Mesenchymal stem cell (in vitro differentiated cells and primary cell): ENCODE results near the gene DUSP1.
A peak's percentile ranks its signal among the peaks of the same experiment; 100 is the strongest.

Experiments used
- DNase-seq: peaks from one replicate; pipeline ENCODE4 v3.0.0-alpha.2; 2013
- H2AFZ ChIP-seq: one replicate; pipeline ENCODE4 v1.6.1; 2013; ENCODE audit warnings: low read depth, mild to moderate bottlenecking, control low read depth, inconsistent platforms, low read length, moderate library complexity
- H2AK5ac ChIP-seq: 2 replicates; pipeline ENCODE4 v1.6.1; 2013; ENCODE audit warnings: low read length, moderate library complexity, mild to moderate bottlenecking, inconsistent platforms; ENCODE audit not compliant: severe bottlenecking
- H2BK120ac ChIP-seq: one replicate; pipeline ENCODE4 v1.6.1; 2013; ENCODE audit warnings: low read depth, mild to moderate bottlenecking, inconsistent platforms, low read length, moderate library complexity
- H2BK12ac ChIP-seq, 2 experiments: one replicate each; pipeline ENCODE4 v1.6.1; 2013; ENCODE audit warnings: inconsistent platforms in 2 of 2, low read length in 2 of 2, mild to moderate bottlenecking in 2 of 2, moderate library complexity in 2 of 2, control low read depth in 1 of 2
- H2BK15ac ChIP-seq: one replicate; pipeline ENCODE4 v1.6.1; 2013; ENCODE audit warnings: mild to moderate bottlenecking, low read depth, inconsistent platforms; ENCODE audit not compliant: poor library complexity, severe bottlenecking
- H2BK5ac ChIP-seq: 2 replicates; pipeline ENCODE4 v1.6.1; 2013; ENCODE audit warnings: low read depth, mild to moderate bottlenecking, low read length, control low read depth, inconsistent platforms; ENCODE audit not compliant: poor library complexity, severe bottlenecking
- H3K14ac ChIP-seq, 2 experiments: one replicate each; pipeline ENCODE4 v1.6.1; 2013; ENCODE audit warnings: inconsistent platforms in 2 of 2, low read length in 2 of 2, control low read depth in 1 of 2, mild to moderate bottlenecking in 1 of 2, moderate library complexity in 1 of 2
- H3K18ac ChIP-seq, 2 experiments: one replicate each; pipeline ENCODE4 v1.6.1; 2013; ENCODE audit warnings: inconsistent platforms in 2 of 2, low read length in 2 of 2, control low read depth in 1 of 2, low read depth in 1 of 2, mild to moderate bottlenecking in 1 of 2
- H3K23ac ChIP-seq, 2 experiments: one replicate each; pipeline ENCODE4 v1.6.1; 2013; ENCODE audit warnings: inconsistent platforms in 2 of 2, low read length in 2 of 2, mild to moderate bottlenecking in 2 of 2, moderate library complexity in 2 of 2, control low read depth in 1 of 2
- H3K27ac ChIP-seq: 2 replicates; pipeline ENCODE4 v1.5.1; 2013; ENCODE audit warnings: mild to moderate bottlenecking, moderate library complexity, low read length, control low read depth, inconsistent platforms; ENCODE audit not compliant: poor library complexity, severe bottlenecking
- H3K27me3 ChIP-seq, 2 experiments: 2 replicates each; pipeline versions ENCODE4 v1.6.1 to v1.7.0; 2013; ENCODE audit warnings: low read length in 2 of 2, mild to moderate bottlenecking in 2 of 2, moderate library complexity in 2 of 2, control low read depth in 1 of 2, inconsistent platforms in 1 of 2; ENCODE audit not compliant: control insufficient read depth in 1 of 2, insufficient read depth in 1 of 2
- H3K36me3 ChIP-seq, 2 experiments: 2 replicates each; pipeline versions ENCODE4 v1.6.1 to v1.7.0; 2013; ENCODE audit warnings: low read length in 2 of 2, control low read depth in 1 of 2, inconsistent platforms in 1 of 2, low read depth in 1 of 2, mild to moderate bottlenecking in 1 of 2; ENCODE audit not compliant: insufficient read depth in 2 of 2, control insufficient read depth in 1 of 2
- H3K4ac ChIP-seq, 2 experiments: one replicate each; pipeline ENCODE4 v1.6.1; 2013; ENCODE audit warnings: inconsistent platforms in 2 of 2, low read length in 2 of 2, mild to moderate bottlenecking in 2 of 2, moderate library complexity in 2 of 2, control low read depth in 1 of 2, low read depth in 1 of 2
- H3K4me1 ChIP-seq: 2 replicates; pipeline ENCODE4 v1.6.1; 2013; ENCODE audit warnings: low read depth, low read length, control low read depth; ENCODE audit not compliant: control insufficient read depth, insufficient read depth
- H3K4me2 ChIP-seq: 2 replicates; pipeline ENCODE4 v1.6.1; 2013; ENCODE audit warnings: low read length, mild to moderate bottlenecking, inconsistent platforms; ENCODE audit not compliant: poor library complexity, severe bottlenecking
- H3K4me3 ChIP-seq, 2 experiments: 2 replicates each; pipeline versions ENCODE4 v1.5.1 to v1.7.0; 2013; ENCODE audit warnings: low read length in 2 of 2, mild to moderate bottlenecking in 2 of 2, control low read depth in 1 of 2, low read depth in 1 of 2; ENCODE audit not compliant: insufficient read depth in 1 of 2
- H3K79me1 ChIP-seq: replicated peaks from 2 replicates; pipeline ENCODE4 v1.6.1; 2013; ENCODE audit warnings: mild to moderate bottlenecking, control low read depth, low read length, inconsistent platforms; ENCODE audit not compliant: poor library complexity, severe bottlenecking
- H3K9ac ChIP-seq: 2 replicates; pipeline ENCODE4 v1.7.0; 2013; ENCODE audit warnings: mild to moderate bottlenecking, low read length, moderate library complexity
- H3K9me3 ChIP-seq: 2 replicates; pipeline ENCODE4 v1.7.0; 2013; ENCODE audit warnings: mild to moderate bottlenecking, low read length; ENCODE audit not compliant: control insufficient read depth
- H4K8ac ChIP-seq: one replicate; pipeline ENCODE4 v1.6.1; 2013; ENCODE audit warnings: inconsistent platforms, mild to moderate bottlenecking, low read length, moderate library complexity
- H4K91ac ChIP-seq: one replicate; pipeline ENCODE4 v1.6.1; 2013; ENCODE audit warnings: mild to moderate bottlenecking, low read length, inconsistent platforms
- WGBS: methylation state at CpG from one replicate; pipeline ENCODE4 v1.1.7; 2013; ENCODE audit warnings: mixed read lengths; 5-methylcytosine and 5-hydroxymethylcytosine counted together

DUSP1 gene

GRCh38 chr5:172736508-172737135 is 34.4 kb downstream of the DUSP1 start:
- peak overlapping the region; percentile 90 for H2AK5ac ChIP-seq
- no peak overlapping the region for H3K23ac ChIP-seq
- H3K36me3 ChIP-seq: no peaks in the 10 kb centered on the region
- peak overlapping the region; percentile 45 for H2BK120ac ChIP-seq
- H2BK12ac ChIP-seq: peak overlapping the region; percentile 22 to 91
- H3K4ac ChIP-seq: peak overlapping the region; percentile 54 to 89
- peak overlapping the region; percentile 2 for H2AFZ ChIP-seq
- peak overlapping the region; percentile 92 for H4K8ac ChIP-seq
- no peak overlapping the region for H3K14ac ChIP-seq
- H3K18ac ChIP-seq: peak overlapping the region; percentile 55 to 92
- WGBS: 92% methylated on average over 9 of the region's 11 CpGs
- no peak overlapping the region for H3K4me3 ChIP-seq
- peak; percentile 51 for DNase-seq
- H3K4me2 ChIP-seq: no peak overlapping the region
- H3K27ac ChIP-seq: peak overlapping the region; percentile 31
- H3K9ac ChIP-seq: peak overlapping the region; percentile 40
- peak overlapping the region; percentile 78 for H2BK15ac ChIP-seq
- no peaks in the 10 kb centered on the region for H3K27me3 ChIP-seq
- H3K4me1 ChIP-seq: peaks cover 40% of the 10 kb centered on the region
- H3K79me1 ChIP-seq: no peaks in the 10 kb centered on the region
- H4K91ac ChIP-seq: peak overlapping the region; percentile 95
- no peaks in the 10 kb centered on the region for H3K9me3 ChIP-seq
- H2BK5ac ChIP-seq: no peak overlapping the region

GRCh38 chr5:172735141-172735831 is 35.7 kb downstream of the DUSP1 start:
- peak overlapping the region; percentile 95 for H3K9ac ChIP-seq
- peak overlapping the region in 1 of 2 experiments; percentile 26 for H3K14ac ChIP-seq
- no peak overlapping the region for H2BK120ac ChIP-seq
- H4K91ac ChIP-seq: peak overlapping the region; percentile 80
- H4K8ac ChIP-seq: no peak overlapping the region
- peak overlapping the region; percentile 68 to 76 for H3K4ac ChIP-seq
- no peak overlapping the region for H3K4me3 ChIP-seq
- no peaks in the 10 kb centered on the region for H3K79me1 ChIP-seq
- no peaks in the 10 kb centered on the region for H3K27me3 ChIP-seq
- H2AFZ ChIP-seq: no peak overlapping the region
- no peaks in the 10 kb centered on the region for H3K9me3 ChIP-seq
- 89% methylated on average over 12 of the region's 12 CpGs for WGBS
- peak overlapping the region; percentile 49 to 87 for H2BK12ac ChIP-seq
- peaks cover 38% of the 10 kb centered on the region for H3K4me1 ChIP-seq
- DNase-seq: no peak
- H2AK5ac ChIP-seq: peak overlapping the region; percentile 66
- H2BK15ac ChIP-seq: peak overlapping the region; percentile 97
- H3K4me2 ChIP-seq: no peak overlapping the region
- H3K36me3 ChIP-seq: no peaks in the 10 kb centered on the region
- peak overlapping the region; percentile 38 for H3K27ac ChIP-seq
- no peak overlapping the region for H3K23ac ChIP-seq
- H3K18ac ChIP-seq: peak overlapping the region; percentile 56 to 67
- H2BK5ac ChIP-seq: no peak overlapping the region

- peak overlapping the region in 1 of 2 experiments; percentile 29 for H3K4ac ChIP-seq
- no peak overlapping the region for H3K23ac ChIP-seq
- peak overlapping the region; percentile 99 for H3K27ac ChIP-seq
- H3K18ac ChIP-seq: peak overlapping the region; percentile 62 to 87
- H2BK12ac ChIP-seq: peak overlapping the region; percentile 79 to 80
- H3K9me3 ChIP-seq: no peaks in the 10 kb centered on the region
- no peaks in the 10 kb centered on the region for H3K27me3 ChIP-seq
- peak overlapping the region; percentile 94 for H4K8ac ChIP-seq
- peak overlapping the region in 1 of 2 experiments; percentile 54 for H3K4me3 ChIP-seq
- peak overlapping the region; percentile 69 for H2BK120ac ChIP-seq
- peak overlapping the region; percentile 79 for H4K91ac ChIP-seq
- 11% methylated on average over 3 of the region's 4 CpGs for WGBS
- H2AK5ac ChIP-seq: no peak overlapping the region
- no peak for DNase-seq
- H2AFZ ChIP-seq: no peak overlapping the region
- H3K4me1 ChIP-seq: peaks cover 38% of the 10 kb centered on the region
- H3K14ac ChIP-seq: no peak overlapping the region
- no peaks in the 10 kb centered on the region for H3K36me3 ChIP-seq
- H3K9ac ChIP-seq: peak overlapping the region; percentile 95
- H2BK5ac ChIP-seq: peak overlapping the region; percentile 67
- H3K4me2 ChIP-seq: no peak overlapping the region
- peak overlapping the region; percentile 45 for H2BK15ac ChIP-seq
- no peaks in the 10 kb centered on the region for H3K79me1 ChIP-seq
These were observed 37.0 kb downstream of the DUSP1 start for GRCh38 chr5:172733974-172734346.
